NT2/D1 (cell line): ENCODE data around the gene KCTD2.

Source experiments
- DNase-seq: peaks from one replicate; pipeline ENCODE4 v3.0.0-alpha.2; 2011; ENCODE audit warnings: low read depth, low spot score
- H3K27me3 ChIP-seq: 2 replicates; pipeline ENCODE4 v1.6.0; 2011; ENCODE audit warnings: mild to moderate bottlenecking; ENCODE audit not compliant: insufficient read length, insufficient read depth
- H3K36me3 ChIP-seq: 2 replicates; pipeline ENCODE4 v1.6.1; 2011; ENCODE audit warnings: mild to moderate bottlenecking, low read length, mixed read lengths; ENCODE audit not compliant: insufficient read depth, insufficient read length
- H3K4me1 ChIP-seq: 2 replicates; pipeline ENCODE4 v1.5.1; 2011; ENCODE audit not compliant: insufficient read depth, insufficient read length
- H3K4me3 ChIP-seq: 2 replicates; pipeline ENCODE4 v1.5.1; 2011; ENCODE audit warnings: low read depth; ENCODE audit not compliant: insufficient read length
- H3K9ac ChIP-seq: 2 replicates; pipeline ENCODE4 v1.6.0; 2011; ENCODE audit warnings: low read depth; ENCODE audit not compliant: insufficient read length
- H3K9me3 ChIP-seq: 2 replicates; pipeline ENCODE4 v1.5.1; 2011; ENCODE audit warnings: mild to moderate bottlenecking, low read length; ENCODE audit not compliant: insufficient read depth
- SUZ12 ChIP-seq: IDR thresholded peaks from 2 replicates; pipeline ENCODE4 v1.6.1; 2011; ENCODE audit not compliant: insufficient read length, insufficient read depth; ENCODE audit errors: extremely low read depth
- YY1 ChIP-seq: IDR thresholded peaks from 2 replicates; pipeline ENCODE4 v1.6.1; 2011; ENCODE audit not compliant: insufficient read length, insufficient read depth
- ZNF274 ChIP-seq: IDR thresholded peaks from 2 replicates; pipeline ENCODE4 v1.6.1; 2011; ENCODE audit warnings: mild to moderate bottlenecking, low read depth, low read length

KCTD2 gene

DNA sequence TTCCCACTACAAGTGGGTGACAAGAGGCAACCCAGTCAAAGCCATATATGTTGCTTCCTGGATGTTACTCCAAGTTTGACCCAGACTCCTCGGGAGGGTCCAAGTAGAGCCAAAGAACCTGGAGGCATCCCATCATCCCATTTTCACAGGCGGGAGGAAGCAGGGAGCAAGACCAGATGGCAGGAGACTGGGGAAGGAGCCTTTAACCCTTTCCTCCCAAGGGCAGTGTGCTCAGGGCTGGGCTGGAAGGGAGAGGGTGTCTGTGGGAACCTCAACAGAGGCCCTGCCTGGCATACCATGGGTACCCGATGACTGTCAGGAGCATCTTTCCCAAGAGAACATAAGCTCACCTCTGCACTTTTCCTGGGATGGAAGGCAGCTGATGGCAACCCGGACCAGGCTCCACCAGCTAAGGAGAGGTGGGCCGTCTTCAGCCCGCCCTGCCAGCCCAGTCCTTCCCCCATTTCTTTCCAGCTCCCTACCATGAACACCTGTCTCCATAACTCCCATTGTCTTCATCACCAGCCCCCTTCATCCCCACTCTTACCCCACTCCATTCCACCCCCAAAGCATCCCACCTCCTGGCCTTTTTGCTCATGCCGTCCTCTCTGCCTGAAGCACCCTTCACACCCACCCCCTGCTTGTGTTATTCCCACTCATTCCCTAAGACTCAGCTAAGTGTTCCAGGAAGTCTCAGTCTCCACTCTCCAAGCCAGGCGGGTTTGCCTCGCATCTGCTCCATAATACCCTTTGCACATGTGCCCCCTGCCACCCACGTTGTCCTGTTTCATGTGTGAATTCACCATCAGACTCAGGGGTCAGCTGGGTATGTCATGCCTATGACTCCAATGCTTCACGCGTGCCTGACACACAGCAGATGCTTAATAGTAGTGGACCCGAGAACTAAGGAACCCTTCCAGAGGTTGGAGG lies 34.9 kb downstream of the KCTD2 start:
- no peaks in the 10 kb centered on the region for H3K9me3 ChIP-seq
- no peak overlapping the region for H3K9ac ChIP-seq
- H3K4me3 ChIP-seq = no peak overlapping the region
- H3K36me3 ChIP-seq = no peaks in the 10 kb centered on the region
- DNase-seq = no peak
- TF ChIP-seq YY1 = no peak
- TF ChIP-seq ZNF274 = no peak
- no peak for TF ChIP-seq SUZ12
- peaks cover 25% of the 10 kb centered on the region for H3K4me1 ChIP-seq
- H3K27me3 ChIP-seq = no peaks in the 10 kb centered on the region

DNA sequence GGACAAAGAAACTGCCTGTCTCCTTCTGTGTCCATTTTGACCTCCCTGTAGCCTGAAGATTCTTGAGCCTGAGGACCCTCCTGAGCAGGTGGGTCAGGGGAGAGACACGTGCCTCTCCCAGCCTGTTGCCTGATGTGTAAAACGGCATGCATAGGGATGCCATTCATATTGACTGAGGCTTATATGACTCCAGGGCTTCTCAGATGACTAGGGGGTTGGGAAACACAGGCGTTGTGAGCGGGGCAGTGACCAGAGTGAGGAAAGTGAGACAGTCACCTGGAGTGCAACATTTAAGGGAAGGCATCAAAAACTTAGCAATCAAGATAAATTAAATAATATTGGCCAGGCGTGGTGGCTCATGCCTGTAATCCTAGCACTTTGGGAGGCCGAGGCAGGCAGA lies 35.7 kb downstream of the KCTD2 start:
- H3K9ac ChIP-seq = no peak overlapping the region
- no peaks in the 10 kb centered on the region for H3K27me3 ChIP-seq
- no peak for DNase-seq
- no peaks in the 10 kb centered on the region for H3K9me3 ChIP-seq
- H3K4me3 ChIP-seq = no peak overlapping the region
- TF ChIP-seq YY1 = no peak
- TF ChIP-seq ZNF274 = no peak
- TF ChIP-seq SUZ12 = no peak
- H3K36me3 ChIP-seq = no peaks in the 10 kb centered on the region
- H3K4me1 ChIP-seq = peaks cover 17% of the 10 kb centered on the region

DNA sequence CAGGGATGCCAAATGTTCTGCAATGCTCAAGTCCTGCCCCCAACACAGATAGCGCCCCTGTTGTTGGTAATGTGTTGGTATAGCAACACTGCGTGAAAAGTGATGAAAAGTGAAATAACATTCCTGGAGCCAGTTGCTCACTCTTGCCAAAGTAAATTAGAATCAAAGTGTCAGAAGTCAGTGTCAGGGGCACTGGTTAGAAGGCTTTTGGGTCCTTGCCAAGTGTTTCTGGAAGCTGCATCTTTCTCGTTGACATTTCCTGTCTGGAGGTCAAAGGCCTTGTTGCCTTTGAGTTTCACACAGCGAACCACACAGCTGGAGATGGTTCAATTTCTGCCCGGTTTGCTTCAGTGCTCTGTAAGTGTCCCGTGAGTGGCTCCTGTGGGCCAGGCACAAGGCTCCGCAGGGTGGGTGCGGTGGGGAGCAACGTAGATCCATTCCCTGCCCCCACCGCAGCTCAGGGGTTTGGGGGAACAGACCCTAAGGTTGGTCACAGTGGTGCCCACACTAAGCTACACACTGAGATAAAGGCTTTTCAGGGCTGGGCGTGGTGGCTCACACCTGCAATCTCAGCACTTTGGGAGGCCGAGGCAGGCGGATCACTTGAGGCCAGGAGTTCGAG lies 37.1 kb downstream of the KCTD2 start:
- H3K27me3 ChIP-seq = no peaks in the 10 kb centered on the region
- TF ChIP-seq SUZ12 (no peak), YY1 (no peak), ZNF274 (no peak)

DNA sequence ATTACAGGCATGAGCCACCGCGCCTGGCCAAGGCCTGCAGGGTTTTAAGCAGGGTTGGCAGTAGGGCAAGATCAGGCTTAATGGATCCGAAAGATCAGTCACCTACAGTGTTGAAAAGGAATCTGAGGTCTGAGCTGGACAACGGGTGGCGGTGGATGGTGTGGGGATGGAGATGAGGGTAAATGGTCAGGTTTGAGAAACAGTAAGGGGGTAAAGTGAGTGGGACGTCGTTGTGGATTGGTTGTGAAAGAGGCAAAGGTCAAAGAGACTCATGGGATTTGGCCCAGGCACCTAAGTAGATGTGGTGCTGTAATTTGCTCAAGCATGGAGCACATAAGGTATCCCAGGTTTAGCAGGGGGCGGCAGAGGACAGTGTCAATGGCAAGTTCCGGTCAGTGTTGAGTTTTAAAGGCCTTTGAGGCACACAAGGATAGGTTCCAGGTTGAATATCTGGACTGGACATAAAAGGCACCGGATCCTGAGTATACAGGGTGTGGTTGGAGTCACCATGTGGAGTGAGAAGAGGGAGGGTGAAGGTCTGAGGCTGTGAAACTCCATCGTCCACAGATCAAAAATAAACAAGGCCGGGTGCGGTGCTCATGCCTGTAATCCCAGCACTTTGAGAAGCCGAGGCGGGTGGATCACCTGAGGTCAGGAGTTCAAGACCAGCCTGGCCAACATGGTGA lies 39.6 kb downstream of the KCTD2 start:
- DNase-seq = no peak
- H3K36me3 ChIP-seq = peaks cover 2% of the 10 kb centered on the region
- H3K27me3 ChIP-seq = no peaks in the 10 kb centered on the region
- H3K4me3 ChIP-seq = peak overlapping the region; percentile 55
- H3K9ac ChIP-seq = no peak overlapping the region
- peaks cover 11% of the 10 kb centered on the region for H3K4me1 ChIP-seq
- TF ChIP-seq SUZ12 (no peak), ZNF274 (no peak), YY1 (no peak)
- H3K9me3 ChIP-seq = no peaks in the 10 kb centered on the region

More for the DNA sequence above, 37.1 kb downstream of the KCTD2 start:
- H3K4me1 ChIP-seq = peaks cover 4% of the 10 kb centered on the region
- H3K9ac ChIP-seq = no peak overlapping the region
- no peak overlapping the region for H3K4me3 ChIP-seq
- H3K9me3 ChIP-seq = no peaks in the 10 kb centered on the region
- no peak for DNase-seq
- H3K36me3 ChIP-seq = no peaks in the 10 kb centered on the region

DNA sequence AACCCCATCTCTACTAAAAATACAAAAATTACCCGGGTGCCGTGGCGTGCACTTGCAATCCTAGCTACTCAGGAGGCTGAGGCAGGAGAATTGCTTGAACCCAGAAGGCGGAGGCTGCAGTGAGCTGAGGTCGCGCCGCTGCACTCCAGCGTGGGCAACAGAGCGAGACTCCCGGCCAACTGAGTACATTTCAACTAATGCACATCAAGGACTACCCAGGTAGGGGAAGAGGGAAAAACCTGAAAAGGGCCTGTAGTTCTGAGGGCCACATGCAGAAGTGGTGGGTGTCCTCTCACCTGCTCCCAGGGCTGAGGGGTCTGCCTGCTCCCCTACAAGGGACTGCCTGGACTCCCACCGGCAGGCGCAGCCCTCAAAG lies 40.1 kb downstream of the KCTD2 start:
- peak overlapping the region; percentile 55 for H3K4me3 ChIP-seq
- no peak for TF ChIP-seq ZNF274
- TF ChIP-seq SUZ12 = no peak
- no peak for TF ChIP-seq YY1
- H3K4me1 ChIP-seq = peaks cover 14% of the 10 kb centered on the region

DNA sequence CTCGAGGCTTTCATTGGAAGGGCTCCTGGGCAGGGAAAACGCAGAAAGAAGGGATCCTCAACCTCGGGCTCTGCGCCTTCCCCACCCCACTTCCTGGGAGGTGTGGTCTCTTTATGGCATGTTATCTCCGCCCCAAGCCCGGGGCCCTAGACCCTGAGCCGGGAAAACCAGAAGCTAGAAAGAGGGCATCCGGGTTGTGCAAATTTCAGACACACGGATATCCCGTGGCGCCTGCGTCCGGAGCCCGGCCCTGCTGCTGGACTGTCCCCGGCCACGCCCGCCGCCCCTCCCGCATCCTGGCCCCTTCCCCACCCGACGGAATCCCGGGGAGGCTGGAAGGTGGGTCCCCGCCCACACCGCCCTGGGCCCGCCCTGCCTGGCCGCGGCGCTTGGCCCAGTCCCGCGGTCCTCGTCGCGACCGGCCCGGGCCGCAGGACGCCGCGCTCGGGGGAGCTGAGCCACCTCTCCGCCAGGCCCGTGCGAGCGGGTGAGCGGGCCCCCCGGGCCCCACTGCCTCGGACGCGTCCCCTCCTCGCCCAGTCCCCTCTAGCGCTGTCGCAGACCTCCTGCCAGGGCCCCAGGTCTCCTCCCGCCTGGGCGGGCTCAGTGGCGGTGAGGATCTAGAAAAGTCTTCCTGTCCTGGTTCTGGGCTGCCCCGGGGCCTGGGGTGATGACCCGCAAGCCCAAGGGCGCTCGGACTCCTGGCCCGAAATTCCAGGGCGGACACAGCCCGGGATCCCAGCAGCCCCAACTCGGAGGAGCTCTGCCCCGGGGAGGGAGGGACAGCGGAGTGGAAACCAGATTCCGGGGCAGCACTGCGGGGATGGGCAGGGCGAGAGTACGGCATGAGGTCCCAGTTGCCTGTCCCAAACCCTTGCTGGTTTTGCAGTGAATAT lies 40.8 kb downstream of the KCTD2 start, which contains the start of gene SLC16A5:
Gene SLC16A5 (plus strand): TSS at position 397 of the 896 bp plus-strand sequence. CDS start 5,683 bp downstream, outside the sequence.
- Histone ChIP-seq H3K36me3 (peaks cover 2% of the 10 kb centered on the region), H3K4me1 (peaks cover 18% of the 10 kb centered on the region), H3K9ac (peak within 1 kb of the TSS; percentile 98), H3K4me3 (peak within 1 kb of the TSS; percentile 81), H3K9me3 (no peaks in the 10 kb centered on the region), H3K27me3 (no peaks in the 10 kb centered on the region)
- TF ChIP-seq ZNF274 = no peak
- peak; percentile 81 for DNase-seq

More for the DNA sequence above, 40.1 kb downstream of the KCTD2 start:
- H3K9ac ChIP-seq = peak overlapping the region; percentile 92
- H3K36me3 ChIP-seq = peaks cover 2% of the 10 kb centered on the region
- H3K9me3 ChIP-seq = no peaks in the 10 kb centered on the region
- no peak for DNase-seq
- H3K27me3 ChIP-seq = no peaks in the 10 kb centered on the region
